HCT116 (cell line): ENCODE data around the gene MYADML2. TPM values are rescaled to one million over a fixed set of nuclear protein-coding genes. Genes with fewer than 3 reads are reported as not detected.

Experiments used
- ATAC-seq: fragments of 200-7000 bp; cut with Tn5 transposase; 2 replicates; pipeline ENCODE4 v1.9.1; 2020; ENCODE audit warnings: mild to moderate bottlenecking, moderate library complexity
- BruUV-seq: library from RNA; stranded (reverse); fragments of 400-500 nt; replicated peaks from 2 replicates; lab custom pipeline; 2021; lab: Mats Ljungman, UMichigan
- CTCF ChIA-PET: fragments of 300-600 bp; sonication (Branson Sonifier 250); formaldehyde crosslinking; loops from one replicate; lab custom pipeline; 2021; ENCODE audit warnings: antibody characterized with exemption; lab: Charles Lee
- POLR2A ChIA-PET: fragments of 300-600, 350-600 bp; sonication (Branson Sonifier 250); formaldehyde crosslinking; loops from one replicate; lab custom pipeline; 2021; ENCODE audit warnings: antibody characterized with exemption; lab: Charles Lee
- RAD21 ChIA-PET, 2 experiments: fragments of 300-600 bp; sonication (Branson Sonifier 250); formaldehyde crosslinking; loops; one replicate each; lab custom pipeline; 2023; ENCODE audit warnings: low total read pairs in 2 of 2; ENCODE audit not compliant: uncharacterized antibody in 2 of 2, unreplicated experiment in 2 of 2, low non-redundant PET in 1 of 2; lab: Charles Lee
- DNase-seq: peaks from one replicate; pipeline ENCODE4 v3.0.0-alpha.2; 2010; ENCODE audit warnings: low read depth, low spot score
- H2AFZ ChIP-seq: fragments of 200-600 bp; shearing (Covaris generic), sonication (generic); 2 replicates; pipeline ENCODE4 v1.6.1; 2017; ENCODE audit warnings: low read depth, mixed run types, mixed read lengths, antibody characterized with exemption, low read length; ENCODE audit not compliant: poor library complexity, severe bottlenecking
- H3K27ac ChIP-seq: 2 replicates; pipeline ENCODE4 v1.5.1; 2012; ENCODE audit warnings: low read depth, low read length
- H3K27me3 ChIP-seq: fragments of 200-600 bp; sonication (generic); 2 replicates; pipeline ENCODE4 v1.6.1; 2016; ENCODE audit warnings: mixed run types, low read length, mixed read lengths; ENCODE audit not compliant: insufficient read depth
- H3K36me3 ChIP-seq, 2 experiments: fragments of 200-500 bp in 1 of 2; fragments of 200-600 bp in 1 of 2; sonication (Bioruptor generic) in 1 of 2; sonication (generic) in 1 of 2; 2 replicates each; pipeline versions ENCODE4 v1.5.1 to v1.6.1; 2014 to 2016; ENCODE audit warnings: low read length in 2 of 2, inconsistent platforms in 1 of 2, mixed read lengths in 1 of 2, mixed run types in 1 of 2; ENCODE audit not compliant: insufficient read depth in 2 of 2, control insufficient read depth in 1 of 2
- H3K4me1 ChIP-seq, 2 experiments: fragments of 200-600 bp in 1 of 2; sonication (generic) in 1 of 2; 2 replicates each; pipeline versions ENCODE4 v1.5.1 to v1.6.1; 2012 to 2017; ENCODE audit warnings: low read length in 2 of 2, inconsistent platforms in 1 of 2, mild to moderate bottlenecking in 1 of 2, mixed read lengths in 1 of 2, mixed run types in 1 of 2, moderate library complexity in 1 of 2; ENCODE audit not compliant: insufficient read depth in 2 of 2, control insufficient read depth in 1 of 2
- H3K4me2 ChIP-seq: fragments of 200-600 bp; sonication (generic); 2 replicates; pipeline ENCODE4 v1.6.1; 2017; ENCODE audit warnings: mixed run types, low read length, mixed read lengths
- H3K4me3 ChIP-seq, 2 experiments: fragments of 200-600 bp in 1 of 2; sonication (generic) in 1 of 2; replicated peaks in 1 of 2; 2 replicates each; pipeline ENCODE4 v1.5.1; 2011 to 2016; ENCODE audit warnings: low read length in 2 of 2, control low read depth in 1 of 2, low read depth in 1 of 2, mild to moderate bottlenecking in 1 of 2, mixed read lengths in 1 of 2, mixed run types in 1 of 2
- H3K79me2 ChIP-seq: fragments of 200-600 bp; sonication (generic); 2 replicates; pipeline ENCODE4 v1.6.1; 2017; ENCODE audit warnings: mild to moderate bottlenecking, mixed run types, low read length, moderate library complexity, mixed read lengths; ENCODE audit not compliant: insufficient read depth
- H3K9ac ChIP-seq: fragments of 200-600 bp; sonication (generic); 2 replicates; pipeline ENCODE4 v1.6.1; 2016; ENCODE audit warnings: low read length, mixed read lengths
- H3K9me2 ChIP-seq: fragments of 200-600 bp; sonication (generic), shearing (Covaris generic); 2 replicates; pipeline ENCODE4 v1.6.1; 2017; ENCODE audit warnings: mixed run types, mild to moderate bottlenecking, moderate library complexity; ENCODE audit not compliant: insufficient read depth
- H3K9me3 ChIP-seq, 2 experiments: fragments of 200-500 bp in 1 of 2; fragments of 200-600 bp in 1 of 2; sonication (Bioruptor generic) in 1 of 2; sonication (generic) in 1 of 2; 2 replicates each; pipeline ENCODE4 v1.6.1; 2014 to 2017; ENCODE audit warnings: low read length in 2 of 2, mixed read lengths in 2 of 2, inconsistent platforms in 1 of 2, low read depth in 1 of 2, mild to moderate bottlenecking in 1 of 2, mixed run types in 1 of 2, moderate library complexity in 1 of 2; ENCODE audit not compliant: control insufficient read depth in 1 of 2, insufficient read depth in 1 of 2
- H4K20me1 ChIP-seq: fragments of 200-600 bp; sonication (generic), shearing (Covaris generic); 2 replicates; pipeline ENCODE4 v1.6.1; 2017; ENCODE audit warnings: mixed run types, mild to moderate bottlenecking, moderate library complexity; ENCODE audit not compliant: insufficient read depth
- CBX3 ChIP-seq: IDR thresholded peaks from 2 replicates; pipeline ENCODE4 v1.6.1; 2012; ENCODE audit warnings: low read depth
- CTCF ChIP-seq, 3 experiments: fragments of 200-600 bp in 1 of 3; sonication (generic) in 1 of 3; IDR thresholded peaks in 2 of 3; conservative IDR thresholded peaks in 1 of 3; 2 replicates each; pipeline ENCODE4 v1.5.1; 2012 to 2017; ENCODE audit warnings: low read depth in 2 of 3, low read length in 2 of 3, antibody characterized with exemption in 1 of 3, borderline replicate concordance in 1 of 3, control low read depth in 1 of 3, mild to moderate bottlenecking in 1 of 3, mixed read lengths in 1 of 3, mixed run types in 1 of 3, moderate library complexity in 1 of 3; ENCODE audit not compliant: insufficient read depth in 1 of 3
- EGR1 ChIP-seq: IDR thresholded peaks from 2 replicates; pipeline ENCODE4 v1.6.1; 2012; ENCODE audit warnings: low read depth
- ELF1 ChIP-seq: IDR thresholded peaks from 2 replicates; pipeline ENCODE4 v1.6.1; 2012; ENCODE audit warnings: low read depth, borderline replicate concordance
- EZH2 ChIP-seq: fragments of 200-600 bp; sonication (generic); IDR thresholded peaks from 2 replicates; pipeline ENCODE4 v1.6.1; 2017; ENCODE audit warnings: antibody characterized with exemption, mixed run types
- EZH2phosphoT487 ChIP-seq: fragments of 200-600 bp; IDR thresholded peaks from 2 replicates; pipeline ENCODE4 v1.6.1; 2018; ENCODE audit warnings: antibody characterized with exemption, borderline replicate concordance
- JUND ChIP-seq: IDR thresholded peaks from 2 replicates; pipeline ENCODE4 v1.6.1; 2012
- MAX ChIP-seq: IDR thresholded peaks from 2 replicates; pipeline ENCODE4 v1.6.1; 2012
- POLR2A ChIP-seq: IDR thresholded peaks from 2 replicates; pipeline ENCODE4 v1.7.0; 2011; ENCODE audit warnings: borderline replicate concordance; ENCODE audit not compliant: insufficient read depth, insufficient read length; ENCODE audit errors: extremely low read depth
- POLR2AphosphoS5 ChIP-seq: IDR thresholded peaks from 2 replicates; pipeline ENCODE4 v1.6.1; 2011; ENCODE audit warnings: mild to moderate bottlenecking, low read depth, low read length, moderate library complexity
- RAD21 ChIP-seq: IDR thresholded peaks from 2 replicates; pipeline ENCODE4 v1.6.1; 2012; ENCODE audit warnings: low read depth, mild to moderate bottlenecking
- SIN3A ChIP-seq: IDR thresholded peaks from 2 replicates; pipeline ENCODE4 v1.6.1; 2012; ENCODE audit warnings: low read depth
- intact Hi-C: fragments of 100-400 bp; cut with micrococcal nuclease; formaldehyde crosslinking; loops from 2 replicates; pipeline ENCODE4 v1.10.0; 2022
- total RNA-seq: library from RNA; stranded (reverse); gene quantifications from one replicate; pipeline ENCODE4 v1.2.1, GENCODE V29; 2021; ENCODE audit not compliant: unreplicated experiment

Gene MYADML2
- total RNA-seq, 1 experiment from 2014 or later: not detected

- TF ChIP-seq ELF1 (no peak), CTCF (IDR thresholded peaks at IDR 0.05 in 2 of 3, conservative IDR thresholded peaks at IDR 0.05 in 1 of 3; ENCODE audit: borderline replicate concordance in 1 of 3, insufficient read depth in 1 of 3, low read depth in 2 of 3, low read length in 2 of 3) (no peak), EZH2 (no peak), POLR2A (no peak), RAD21 (no peak)
These were observed 48.1 kb downstream of the MYADML2 start (continued) for GRCh38 chr17:81898885-81899284.

GRCh38 chr17:81898029-81898866 lies 48.8 kb downstream of the MYADML2 start:
- peak overlapping the region; percentile 47 for H3K9ac ChIP-seq
- H3K27ac ChIP-seq: peak overlapping the region; percentile 85
- DNase-seq: peak; percentile 56
- peak overlapping the region in 1 of 2 experiments; percentile 13; a peak in 2 of 4 replicates for H3K4me3 ChIP-seq
- TF ChIP-seq CBX3 (no peak), POLR2AphosphoS5 (0 out of 2 replicates have a peak, but pooled peaks have one; percentile 17), MAX (peak; percentile 68; the same call in 1 of the 2 replicates), JUND (no peak; the same call in 1 of the 2 replicates), SIN3A (0 out of 2 replicates have a peak, but pooled peaks have one; percentile 44), EZH2phosphoT487 (no peak), EGR1 (no peak)
- TF ChIP-seq, all 23 proteins: peak for 3
- intact Hi-C loops: no loop called here
- Histone ChIP-seq H4K20me1 (no peaks in the 10 kb centered on the region), H3K36me3 (peaks cover 11 to 30% of the 10 kb centered on the region in 2 experiments; a peak in 2 of 4 replicates), H3K79me2 (peaks cover 18% of the 10 kb centered on the region), H3K9me3 (no peaks in the 10 kb centered on the region), H3K27me3 (no peaks in the 10 kb centered on the region), H3K4me2 (peak overlapping the region; percentile 60), H3K4me1 (peaks cover 24 to 52% of the 10 kb centered on the region in 2 experiments), H2AFZ (no peak overlapping the region), H3K9me2 (no peaks in the 10 kb centered on the region)
- ChIA-PET RAD21 (no interaction called here), CTCF (no interaction called here), POLR2A (interaction anchor here (0.8 to 1.1 kb wide), 2 partner anchors 14 to 15 kb away, joined by 3 read pairs; no protein-coding TSS in a partner anchor)
- peak; percentile 69 for ATAC-seq
- BruUV-seq: no TSS peak
